ENCODE measurements around the gene FER. TPM values are rescaled to one million over a fixed set of nuclear protein-coding genes. Genes with fewer than 3 reads are reported as not detected.

FER gene
- total RNA-seq, 4 donors from 2014 or later: 13.4 to 30.0 (median 19.6) TPM

GRCh38 chr5:108813673-108814072 is 66.0 kb downstream of the FER start:
- no peak for DNase-seq
- no peak for TF ChIP-seq POLR2A (IDR thresholded peaks at IDR 0.05)
- H3K9me3 ChIP-seq: peaks cover 0 to 14% (median 13%) of the 10 kb centered on the region in 3 donors
- no peak overlapping the region for H3K27ac ChIP-seq
- 59 to 71% methylated on average over 3 of the region's 3 CpGs for WGBS, 2 donors
- intact Hi-C loops (cut with DNase I): no loop called here
- H3K4me3 ChIP-seq: no peak overlapping the region
- no peaks in the 10 kb centered on the region for H3K4me1 ChIP-seq
- H3K27me3 ChIP-seq: no peaks in the 10 kb centered on the region
- peaks cover 0 to 16% (median 0%) of the 10 kb centered on the region in 3 donors for H3K36me3 ChIP-seq

- DNase-seq: no peak
- TF ChIP-seq POLR2A (IDR thresholded peaks at IDR 0.05) (no peak), CTCF (IDR thresholded peaks at IDR 0.05) (no peak)
- WGBS, 2 donors: 54 to 68% methylated on average over 4 of the region's 4 CpGs
- H3K27ac ChIP-seq: no peak overlapping the region
- no peaks in the 10 kb centered on the region for H3K4me1 ChIP-seq
- no peak overlapping the region for H3K4me3 ChIP-seq
- H3K27me3 ChIP-seq: no peaks in the 10 kb centered on the region
- intact Hi-C loops (cut with DNase I): no loop called here
- H3K9me3 ChIP-seq: peaks cover 0 to 14% (median 12%) of the 10 kb centered on the region in 3 donors
- peaks cover 0 to 15% (median 0%) of the 10 kb centered on the region in 3 donors for H3K36me3 ChIP-seq
Measured at GRCh38 chr5:108814551-108814950, 66.9 kb downstream of the FER start.

GRCh38 chr5:108818613-108819272 is 71.0 kb downstream of the FER start:
- no peak for DNase-seq
- WGBS, 2 donors: 92 to 95% methylated on average over 5 of the region's 5 CpGs
- no peaks in the 10 kb centered on the region for H3K9me3 ChIP-seq
- no peaks in the 10 kb centered on the region for H3K4me1 ChIP-seq
- H3K27me3 ChIP-seq: no peaks in the 10 kb centered on the region
- no peaks in the 10 kb centered on the region for H3K36me3 ChIP-seq
- intact Hi-C loops (cut with DNase I): no loop called here
- H3K27ac ChIP-seq: no peak overlapping the region
- TF ChIP-seq CTCF (IDR thresholded peaks at IDR 0.05) (no peak), POLR2A (IDR thresholded peaks at IDR 0.05) (no peak)
- no peak overlapping the region for H3K4me3 ChIP-seq

- no peaks in the 10 kb centered on the region for H3K36me3 ChIP-seq
- 86 to 89% methylated on average over 3 of the region's 3 CpGs for WGBS, 2 donors
- no peak for DNase-seq
- H3K27ac ChIP-seq: no peak overlapping the region
- H3K27me3 ChIP-seq: no peaks in the 10 kb centered on the region
- H3K4me3 ChIP-seq: no peak overlapping the region
- H3K9me3 ChIP-seq: no peaks in the 10 kb centered on the region
- TF ChIP-seq CTCF (IDR thresholded peaks at IDR 0.05) (no peak), POLR2A (IDR thresholded peaks at IDR 0.05) (no peak)
- H3K4me1 ChIP-seq: no peaks in the 10 kb centered on the region
- intact Hi-C loops (cut with DNase I): no loop called here
Measured at GRCh38 chr5:108820983-108821382, 73.3 kb downstream of the FER start.

GRCh38 chr5:108822211-108822947 is 74.7 kb downstream of the FER start:
- 47 to 84% methylated on average over 2 to 3 of the region's 7 CpGs for WGBS, 2 donors
- intact Hi-C loops (cut with DNase I): no loop called here

More at GRCh38 chr5:108822211-108822947, 74.7 kb downstream of the FER start:
- TF ChIP-seq POLR2A (IDR thresholded peaks at IDR 0.05) (no peak), CTCF (IDR thresholded peaks at IDR 0.05) (no peak)
- no peak for DNase-seq
- no peaks in the 10 kb centered on the region for H3K36me3 ChIP-seq
- H3K4me1 ChIP-seq: no peaks in the 10 kb centered on the region
- H3K27ac ChIP-seq: no peak overlapping the region
- H3K4me3 ChIP-seq: no peak overlapping the region
- H3K9me3 ChIP-seq: no peaks in the 10 kb centered on the region
- no peaks in the 10 kb centered on the region for H3K27me3 ChIP-seq
